Stimulated activated CD4-positive, alpha-beta T cell treated with anti-CD3 and anti-CD28 coated beads, Interleukin-12 subunit alpha, Interleukin-12 subunit beta, amount 100 ng/mL, for 4 hours (primary cell): ENCODE data around the gene RAB31.

ENCODE experiments used
- DNase-seq: peaks from one replicate; pipeline ENCODE4 v3.0.0-alpha.2; 2020

RAB31 gene

GRCh38 chr18:9824952-9825371 is 116.9 kb downstream of the RAB31 start:
- no peak for DNase-seq

- no peak for DNase-seq
Measured at GRCh38 chr18:9825571-9826073, 117.5 kb downstream of the RAB31 start.

- DNase-seq: no peak
Measured at GRCh38 chr18:9826685-9827084, 118.6 kb downstream of the RAB31 start.

GRCh38 chr18:9827211-9827792 is 119.2 kb downstream of the RAB31 start:
- DNase-seq: no peak

- DNase-seq: no peak
Measured at GRCh38 chr18:9827793-9828505, 119.8 kb downstream of the RAB31 start.

- no peak for DNase-seq
Measured at GRCh38 chr18:9828506-9829396, 120.7 kb downstream of the RAB31 start.

- DNase-seq: no peak
Measured at GRCh38 chr18:9829397-9829712, 121.3 kb downstream of the RAB31 start.

GRCh38 chr18:9831036-9831722 is 123.1 kb downstream of the RAB31 start:
- no peak for DNase-seq

- DNase-seq: no peak
Measured at GRCh38 chr18:9831723-9832199, 123.7 kb downstream of the RAB31 start.

- no peak for DNase-seq
Measured at GRCh38 chr18:9832871-9833270, 124.8 kb downstream of the RAB31 start.

- DNase-seq: no peak
Measured at GRCh38 chr18:9834551-9834950, 126.5 kb downstream of the RAB31 start.

GRCh38 chr18:9835113-9835755 is 127.1 kb downstream of the RAB31 start:
- no peak for DNase-seq

GRCh38 chr18:9835825-9836224 is 127.7 kb downstream of the RAB31 start:
- no peak for DNase-seq

- no peak for DNase-seq
Measured at GRCh38 chr18:9838144-9838877, 130.2 kb downstream of the RAB31 start.

- DNase-seq: no peak
Measured at GRCh38 chr18:9839211-9839610, 131.1 kb downstream of the RAB31 start.

- no peak for DNase-seq
Measured at GRCh38 chr18:9839853-9840252, 131.8 kb downstream of the RAB31 start.

- DNase-seq: no peak
Measured at GRCh38 chr18:9841752-9842151, 133.7 kb downstream of the RAB31 start.

- no peak for DNase-seq
Measured at GRCh38 chr18:9842448-9842847, 134.3 kb downstream of the RAB31 start.

GRCh38 chr18:9845256-9845655 is 137.2 kb downstream of the RAB31 start:
- no peak for DNase-seq

- DNase-seq: no peak
Measured at GRCh38 chr18:9846162-9846925, 138.2 kb downstream of the RAB31 start.
